GM18502 (cell line): ENCODE results near the gene RPRD1B.

Experiments
- ATAC-seq: cut with Tn5 transposase; IDR thresholded peaks from one replicate; pipeline ENCODE4 v1.9.1; 2021; ENCODE audit warnings: mild to moderate bottlenecking; ENCODE audit not compliant: unreplicated experiment, poor library complexity

The RPRD1B gene

GRCh38 chr20:38115896-38116295 is 82.3 kb downstream of the RPRD1B start:
- no peak for ATAC-seq

- ATAC-seq = no peak
Observed at GRCh38 chr20:38116409-38117165, 83.0 kb downstream of the RPRD1B start.

GRCh38 chr20:38117205-38117604 is 83.7 kb downstream of the RPRD1B start:
- no peak for ATAC-seq

GRCh38 chr20:38117635-38118034 is 84.1 kb downstream of the RPRD1B start:
- ATAC-seq = no peak

- no peak for ATAC-seq
Observed at GRCh38 chr20:38119446-38119845, 85.9 kb downstream of the RPRD1B start.

- no peak for ATAC-seq
Observed at GRCh38 chr20:38120625-38120988, 87.1 kb downstream of the RPRD1B start.

GRCh38 chr20:38121741-38122140 is 88.2 kb downstream of the RPRD1B start:
- ATAC-seq = no peak

- no peak for ATAC-seq
Observed at GRCh38 chr20:38123021-38123587, 89.6 kb downstream of the RPRD1B start.

GRCh38 chr20:38125157-38126056 is 91.9 kb downstream of the RPRD1B start:
- ATAC-seq = no peak

- ATAC-seq = no peak
Observed at GRCh38 chr20:38126146-38126921, 92.8 kb downstream of the RPRD1B start.

- no peak for ATAC-seq
Observed at GRCh38 chr20:38126932-38127621, 93.5 kb downstream of the RPRD1B start.

- no peak for ATAC-seq
Observed at GRCh38 chr20:38127920-38128528, 94.5 kb downstream of the RPRD1B start.

- ATAC-seq = no peak
Observed at GRCh38 chr20:38128691-38129090, 95.1 kb downstream of the RPRD1B start.

GRCh38 chr20:38129248-38129865 is 95.8 kb downstream of the RPRD1B start:
- no peak for ATAC-seq

GRCh38 chr20:38129893-38130609 is 96.5 kb downstream of the RPRD1B start:
- no peak for ATAC-seq

- no peak for ATAC-seq
Observed at GRCh38 chr20:38130687-38131587, 97.4 kb downstream of the RPRD1B start.

- no peak for ATAC-seq
Observed at GRCh38 chr20:38131588-38132121, 98.1 kb downstream of the RPRD1B start.
